Measurements from ENCODE around the gene SEMA4A. TPM values are rescaled to one million over a fixed set of nuclear protein-coding genes. Genes with fewer than 3 reads are reported as not detected.
A peak's percentile ranks its signal among the peaks of the same experiment; 100 is the strongest.

Gene SEMA4A
- total RNA-seq, 1 experiment from 2014 or later, result 1.5 TPM

- peaks cover 62% of the 10 kb centered on the region for H3K36me3 Mint-ChIP-seq (ENCODE audit: insufficient read depth, unreplicated experiment)
- H3K27ac Mint-ChIP-seq (ENCODE audit: low read depth, unreplicated experiment), result peak overlapping the region; percentile 96
- POLR2A ChIA-PET, result interaction anchor here (0.6 to 25.7 kb wide), 17 partner anchors 13 to 1183 kb away, joined by 3 to 960 read pairs (median 7); partner anchors contain the start of genes KHDC4, LMNA, PMF1 and SLC25A44
- BruUV-seq (replicated peaks), result no TSS peak
- no peak for TF ChIP-seq CTCF (IDR thresholded peaks at IDR 0.05; ENCODE audit: unreplicated experiment)
- H3K4me1 Mint-ChIP-seq (ENCODE audit: insufficient read depth, unreplicated experiment), result peaks cover 59% of the 10 kb centered on the region
- peak; percentile 44 for DNase-seq (ENCODE audit: unreplicated experiment)
- intact Hi-C loops (cut with micrococcal nuclease), result no loop called here
- H3K9me3 Mint-ChIP-seq (ENCODE audit: unreplicated experiment), result no peaks in the 10 kb centered on the region
- no peaks in the 10 kb centered on the region for H3K27me3 Mint-ChIP-seq (ENCODE audit: insufficient read depth, unreplicated experiment)
- H3K4me3 Mint-ChIP-seq (ENCODE audit: unreplicated experiment), result peak overlapping the region; percentile 60
- CTCF ChIA-PET, result interaction anchor here (0.6 to 46.2 kb wide), 27 partner anchors 8 to 409 kb away, joined by 3 to 1892 read pairs (median 5); partner anchors contain the start of genes LMNA, MEX3A, PMF1 and SSR2
These were observed 24.5 kb upstream of the SEMA4A start for GRCh38 chr1:156128654-156129597.

GRCh38 chr1:156129687-156130577 lies 23.5 kb upstream of the SEMA4A start:
- no peaks in the 10 kb centered on the region for H3K9me3 Mint-ChIP-seq (ENCODE audit: unreplicated experiment)
- POLR2A ChIA-PET, result interaction anchor here (0.5 to 25.7 kb wide), 15 partner anchors 9 to 195 kb away, joined by 3 to 960 read pairs (median 8); partner anchors contain the start of genes KHDC4, LMNA, PMF1 and SLC25A44
- peak; percentile 100 for TF ChIP-seq CTCF (IDR thresholded peaks at IDR 0.05; ENCODE audit: unreplicated experiment)
- CTCF ChIA-PET, result interaction anchor here (0.5 to 46.2 kb wide), 41 partner anchors 7 to 330 kb away, joined by 3 to 1892 read pairs (median 4); partner anchors contain the start of genes LMNA, MEX3A, PMF1 and SLC25A44
- H3K36me3 Mint-ChIP-seq (ENCODE audit: insufficient read depth, unreplicated experiment), result peaks cover 72% of the 10 kb centered on the region
- H3K27me3 Mint-ChIP-seq (ENCODE audit: insufficient read depth, unreplicated experiment), result no peaks in the 10 kb centered on the region
- intact Hi-C loops (cut with micrococcal nuclease), result loop anchor here (1.0 kb wide), 5 partner anchors 16 to 128 kb away; partner anchors contain the start of gene LMNA
- peak overlapping the region; percentile 96 for H3K27ac Mint-ChIP-seq (ENCODE audit: low read depth, unreplicated experiment)
- H3K4me3 Mint-ChIP-seq (ENCODE audit: unreplicated experiment), result peak overlapping the region; percentile 60
- DNase-seq (ENCODE audit: unreplicated experiment), result peak; percentile 99
- TSS peak; percentile 71 for BruUV-seq (replicated peaks)
- peaks cover 50% of the 10 kb centered on the region for H3K4me1 Mint-ChIP-seq (ENCODE audit: insufficient read depth, unreplicated experiment)

GRCh38 chr1:156130578-156130942 lies 22.8 kb upstream of the SEMA4A start:
- CTCF ChIA-PET, result interaction anchor here (0.6 to 46.2 kb wide), 22 partner anchors 13 to 330 kb away, joined by 3 to 1892 read pairs (median 6); partner anchors contain the start of genes LMNA and MEX3A
- Mint-ChIP-seq H3K27ac (ENCODE audit: low read depth, unreplicated experiment) (peak overlapping the region; percentile 96), H3K4me1 (ENCODE audit: insufficient read depth, unreplicated experiment) (peaks cover 45% of the 10 kb centered on the region), H3K4me3 (ENCODE audit: unreplicated experiment) (peak overlapping the region; percentile 60), H3K9me3 (ENCODE audit: unreplicated experiment) (no peaks in the 10 kb centered on the region), H3K36me3 (ENCODE audit: insufficient read depth, unreplicated experiment) (peaks cover 79% of the 10 kb centered on the region), H3K27me3 (ENCODE audit: insufficient read depth, unreplicated experiment) (no peaks in the 10 kb centered on the region)
- POLR2A ChIA-PET, result interaction anchor here (1.0 to 25.7 kb wide), 9 partner anchors 10 to 152 kb away, joined by 3 to 960 read pairs (median 25); partner anchors contain the start of genes LMNA, PMF1, SLC25A44 and SMG5
- BruUV-seq (replicated peaks), result no TSS peak
- TF ChIP-seq CTCF (IDR thresholded peaks at IDR 0.05; ENCODE audit: unreplicated experiment), result no peak
- DNase-seq (ENCODE audit: unreplicated experiment), result no peak
- intact Hi-C loops (cut with micrococcal nuclease), result loop anchor here (1.0 kb wide), 5 partner anchors 16 to 128 kb away; partner anchors contain the start of gene LMNA

Data from MCF 10A (cell line).